ENCODE data around the gene CTNNB1. TPM values are rescaled to one million over a fixed set of nuclear protein-coding genes. Genes with fewer than 3 reads are reported as not detected.

The CTNNB1 gene
- total RNA-seq, 1 donor from 2014 or later, result 269 TPM

- Mint-ChIP-seq H3K36me3 (ENCODE audit: unreplicated experiment) (no peaks in the 10 kb centered on the region), H3K27ac (ENCODE audit: unreplicated experiment) (no peak overlapping the region), H3K4me3 (ENCODE audit: unreplicated experiment) (no peak overlapping the region), H3K9me3 (ENCODE audit: unreplicated experiment) (peaks cover 2% of the 10 kb centered on the region), H3K27me3 (ENCODE audit: unreplicated experiment) (no peaks in the 10 kb centered on the region), H3K4me1 (ENCODE audit: low read depth, unreplicated experiment) (peaks cover 39% of the 10 kb centered on the region)
- no peak for TF ChIP-seq CTCF (IDR thresholded peaks at IDR 0.05; ENCODE audit: partially characterized antibody, unreplicated experiment)
- DNase-seq, result no peak
Measured at GRCh38 chr3:41207355-41207754, 8.1 kb downstream of the CTNNB1 start.

GRCh38 chr3:41208507-41209220 lies 9.4 kb downstream of the CTNNB1 start:
- no peak for DNase-seq
- H3K4me1 Mint-ChIP-seq (ENCODE audit: low read depth, unreplicated experiment), result peaks cover 42% of the 10 kb centered on the region
- H3K36me3 Mint-ChIP-seq (ENCODE audit: unreplicated experiment), result no peaks in the 10 kb centered on the region

GRCh38 chr3:41209646-41210045 lies 10.3 kb downstream of the CTNNB1 start:
- DNase-seq, result no peak
- Mint-ChIP-seq H3K36me3 (ENCODE audit: unreplicated experiment) (no peaks in the 10 kb centered on the region), H3K4me3 (ENCODE audit: unreplicated experiment) (no peak overlapping the region), H3K27me3 (ENCODE audit: unreplicated experiment) (no peaks in the 10 kb centered on the region), H3K27ac (ENCODE audit: unreplicated experiment) (no peak overlapping the region), H3K4me1 (ENCODE audit: low read depth, unreplicated experiment) (peaks cover 37% of the 10 kb centered on the region), H3K9me3 (ENCODE audit: unreplicated experiment) (peaks cover 2% of the 10 kb centered on the region)
- TF ChIP-seq CTCF (IDR thresholded peaks at IDR 0.05; ENCODE audit: partially characterized antibody, unreplicated experiment), result no peak

More at GRCh38 chr3:41208507-41209220, 9.4 kb downstream of the CTNNB1 start:
- H3K4me3 Mint-ChIP-seq (ENCODE audit: unreplicated experiment), result no peak overlapping the region
- no peak overlapping the region for H3K27ac Mint-ChIP-seq (ENCODE audit: unreplicated experiment)
- peaks cover 2% of the 10 kb centered on the region for H3K9me3 Mint-ChIP-seq (ENCODE audit: unreplicated experiment)
- no peaks in the 10 kb centered on the region for H3K27me3 Mint-ChIP-seq (ENCODE audit: unreplicated experiment)
- no peak for TF ChIP-seq CTCF (IDR thresholded peaks at IDR 0.05; ENCODE audit: partially characterized antibody, unreplicated experiment)

- TF ChIP-seq CTCF (IDR thresholded peaks at IDR 0.05; ENCODE audit: partially characterized antibody, unreplicated experiment), result no peak
- Mint-ChIP-seq H3K27ac (ENCODE audit: unreplicated experiment) (no peak overlapping the region), H3K4me1 (ENCODE audit: low read depth, unreplicated experiment) (peaks cover 35% of the 10 kb centered on the region), H3K27me3 (ENCODE audit: unreplicated experiment) (no peaks in the 10 kb centered on the region), H3K36me3 (ENCODE audit: unreplicated experiment) (no peaks in the 10 kb centered on the region), H3K9me3 (ENCODE audit: unreplicated experiment) (peaks cover 2% of the 10 kb centered on the region), H3K4me3 (ENCODE audit: unreplicated experiment) (no peak overlapping the region)
- no peak for DNase-seq
Measured at GRCh38 chr3:41210966-41211365, 11.7 kb downstream of the CTNNB1 start.

GRCh38 chr3:41212088-41212487 lies 12.8 kb downstream of the CTNNB1 start:
- Mint-ChIP-seq H3K4me1 (ENCODE audit: low read depth, unreplicated experiment) (peaks cover 36% of the 10 kb centered on the region), H3K4me3 (ENCODE audit: unreplicated experiment) (no peak overlapping the region), H3K9me3 (ENCODE audit: unreplicated experiment) (peaks cover 2% of the 10 kb centered on the region), H3K27ac (ENCODE audit: unreplicated experiment) (no peak overlapping the region), H3K36me3 (ENCODE audit: unreplicated experiment) (no peaks in the 10 kb centered on the region), H3K27me3 (ENCODE audit: unreplicated experiment) (no peaks in the 10 kb centered on the region)
- no peak for DNase-seq
- TF ChIP-seq CTCF (IDR thresholded peaks at IDR 0.05; ENCODE audit: partially characterized antibody, unreplicated experiment), result no peak
